HG03439 (cell line): ENCODE measurements around the gene PLPP2.
"Not testable (repeated sequence)": the region's sequence is repeated elsewhere in the genome, so short reads cannot be mapped to it uniquely, and the experiment has no call there.

Source experiments
- ATAC-seq: cut with Tn5 transposase; IDR thresholded peaks from one replicate; pipeline ENCODE4 v1.9.1; 2021; ENCODE audit warnings: mild to moderate bottlenecking, moderate library complexity; ENCODE audit not compliant: unreplicated experiment

Gene PLPP2

GRCh38 chr19:275000-275399, 16.2 kb downstream of the PLPP2 start:
- ATAC-seq = no peak

- ATAC-seq = no peak
These were observed 17.8 kb downstream of the PLPP2 start for GRCh38 chr19:273393-273792.

- no peak for ATAC-seq
These were observed 19.3 kb downstream of the PLPP2 start for GRCh38 chr19:271856-272255.

- not testable (repeated sequence) for ATAC-seq
These were observed 20.4 kb downstream of the PLPP2 start for GRCh38 chr19:270766-271318.

GRCh38 chr19:269241-269640, 22.0 kb downstream of the PLPP2 start:
- no peak for ATAC-seq

- no peak for ATAC-seq
These were observed 29.1 kb downstream of the PLPP2 start for GRCh38 chr19:262125-262524.

GRCh38 chr19:256804-257203, 34.4 kb downstream of the PLPP2 start:
- not testable (repeated sequence) for ATAC-seq

- ATAC-seq = not testable (repeated sequence)
These were observed 38.6 kb downstream of the PLPP2 start for GRCh38 chr19:252421-253186.

GRCh38 chr19:246551-246950, 44.7 kb downstream of the PLPP2 start:
- no peak for ATAC-seq

GRCh38 chr19:245900-246299, 45.3 kb downstream of the PLPP2 start:
- ATAC-seq = not testable (repeated sequence)

GRCh38 chr19:245457-245856, 45.7 kb downstream of the PLPP2 start:
- ATAC-seq = no peak
